Measurements from ENCODE around the gene NUCB1. TPM values are rescaled to one million over a fixed set of nuclear protein-coding genes. Genes with fewer than 3 reads are reported as not detected.

The NUCB1 gene
- total RNA-seq, 4 donors from 2014 or later, result 154 to 506 (median 444) TPM

Small RNA genes lying within 50 kb of the gene (small RNA-seq; reads per million reads assigned to genes)
- 0 reads per million in 2 donors for gene AC026803.1

Other genes with a start within 250 kb of the NUCB1 start
- 1 to 10 TPM in 1 of 4 donors, not detected in 3; 6.8 TPM for gene NTN5, start 227.3 kb upstream of the NUCB1 start, total RNA-seq
- 10 to 100 TPM; 11.6 to 91.6 (median 53.8) TPM for gene FUT2, start 204.3 kb upstream of the NUCB1 start, total RNA-seq
- gene MAMSTR, start 180.6 kb upstream of the NUCB1 start, total RNA-seq, result 1 to 10 TPM in 1 of 4 donors, under 1 TPM in 1, not detected in 2; 0.70 to 1.1 TPM
- 1 to 10 TPM; 1.8 to 6.6 (median 3.4) TPM for gene RASIP1, start 159.7 kb upstream of the NUCB1 start, total RNA-seq
- gene IZUMO1, start 153.4 kb upstream of the NUCB1 start, total RNA-seq, result not detected
- 1 to 10 TPM in 1 of 4 donors, under 1 TPM in 3; 0.38 to 1.2 (median 0.68) TPM for gene FUT1, start 147.7 kb upstream of the NUCB1 start, total RNA-seq
- gene FGF21, start 144.8 kb upstream of the NUCB1 start, total RNA-seq, result not detected
- 10 to 100 TPM; 22.4 to 53.6 (median 30.2) TPM for gene BCAT2, start 89.3 kb upstream of the NUCB1 start, total RNA-seq
- 1 to 10 TPM in 3 of 4 donors, not detected in 1; 2.0 to 8.8 (median 2.8) TPM for gene HSD17B14, start 63.8 kb upstream of the NUCB1 start, total RNA-seq
- gene PLEKHA4, start 31.7 kb upstream of the NUCB1 start, total RNA-seq, result 10 to 100 TPM in 1 of 4 donors, 1 to 10 TPM in 3; 2.8 to 38.8 (median 5.9) TPM
- gene PPP1R15A, start 27.9 kb upstream of the NUCB1 start, total RNA-seq, result 100 to 1,000 TPM in 2 of 4 donors, 10 to 100 TPM in 2; 39.2 to 198 (median 80.3) TPM
- not detected for gene TULP2, start 1.6 kb upstream of the NUCB1 start, total RNA-seq
- 10 to 100 TPM in 3 of 4 donors, not detected in 1; 14.6 to 55.5 (median 45.9) TPM for gene DHDH, start 33.4 kb downstream of the NUCB1 start, total RNA-seq
- gene BAX, start 54.6 kb downstream of the NUCB1 start, total RNA-seq, result 100 to 1,000 TPM in 3 of 4 donors, 10 to 100 TPM in 1; 71.0 to 138 (median 104) TPM
- gene FTL, start 65.0 kb downstream of the NUCB1 start, total RNA-seq, result 1,000 to 10,000 TPM; 5,249 to 9,852 (median 6,180) TPM
- gene GYS1, start 93.0 kb downstream of the NUCB1 start, total RNA-seq, result 10 to 100 TPM; 24.8 to 61.8 (median 44.0) TPM
- gene RUVBL2, start 93.6 kb downstream of the NUCB1 start, total RNA-seq, result 100 to 1,000 TPM in 1 of 4 donors, 10 to 100 TPM in 3; 34.2 to 111 (median 42.8) TPM
- gene LHB, start 116.8 kb downstream of the NUCB1 start, total RNA-seq, result 10 to 100 TPM in 1 of 4 donors, not detected in 3; 15.8 TPM
- gene CGB3, start 124.0 kb downstream of the NUCB1 start, total RNA-seq, result not detected
- gene CGB2, start 131.6 kb downstream of the NUCB1 start, total RNA-seq, result not detected
- not detected for gene CGB1, start 136.6 kb downstream of the NUCB1 start, total RNA-seq
- not detected for gene CGB5, start 143.5 kb downstream of the NUCB1 start, total RNA-seq
- gene CGB8, start 148.8 kb downstream of the NUCB1 start, total RNA-seq, result not detected
- not detected for gene CGB7, start 157.4 kb downstream of the NUCB1 start, total RNA-seq
- not detected for gene NTF4, start 164.5 kb downstream of the NUCB1 start, total RNA-seq
- gene KCNA7, start 172.4 kb downstream of the NUCB1 start, total RNA-seq, result not detected
- gene SNRNP70, start 185.1 kb downstream of the NUCB1 start, total RNA-seq, result 100 to 1,000 TPM; 240 to 520 (median 395) TPM
- gene LIN7B, start 214.1 kb downstream of the NUCB1 start, total RNA-seq, result 10 to 100 TPM in 3 of 4 donors, not detected in 1; 13.5 to 29.4 (median 18.0) TPM
- gene C19orf73, start 218.8 kb downstream of the NUCB1 start, total RNA-seq, result 1 to 10 TPM in 3 of 4 donors, not detected in 1; 3.6 to 6.1 (median 4.6) TPM
- 10 to 100 TPM; 12.7 to 24.8 (median 16.4) TPM for gene PPFIA3, start 219.2 kb downstream of the NUCB1 start, total RNA-seq

Data from Peyer's patch (tissue), 4 donors.